ENCODE data around the gene XPO6. TPM values are rescaled to one million over a fixed set of nuclear protein-coding genes. Genes with fewer than 3 reads are reported as not detected.

XPO6 gene
- total and polyA plus RNA-seq, 3 donors from 2014 or later, result 216 to 283 (median 238) TPM

- no peaks in the 10 kb centered on the region for H3K36me3 ChIP-seq (ENCODE audit: low read depth, missing control alignments)
- 70 to 87% methylated on average over 4 to 6 of the region's 6 CpGs for WGBS, 2 donors
- DNase-seq, result peak; percentile 38
- no peak overlapping the region for H3K27ac ChIP-seq
- H3K4me1 ChIP-seq, result peaks cover 5% of the 10 kb centered on the region
- no peaks in the 10 kb centered on the region for H3K9me3 ChIP-seq
- H3K4me3 ChIP-seq, result no peak overlapping the region
- no peaks in the 10 kb centered on the region for H3K27me3 ChIP-seq
- TF ChIP-seq CTCF (IDR thresholded peaks at IDR 0.05) (no peak), POLR2A (IDR thresholded peaks at IDR 0.05) (no peak)
- intact Hi-C loops (cut with DNase I; ENCODE audit: low total_unique reads), result no loop called here
Observed at GRCh38 chr16:28136751-28137434, 74.9 kb downstream of the XPO6 start.

GRCh38 chr16:28133666-28134065, 78.1 kb downstream of the XPO6 start:
- WGBS, 2 donors, result 73 to 82% methylated on average over 7 of the region's 7 CpGs
- Histone ChIP-seq H3K36me3 (ENCODE audit: low read depth, missing control alignments) (no peaks in the 10 kb centered on the region), H3K27me3 (no peaks in the 10 kb centered on the region), H3K4me1 (peaks cover 12% of the 10 kb centered on the region), H3K4me3 (no peak overlapping the region), H3K9me3 (no peaks in the 10 kb centered on the region), H3K27ac (no peak overlapping the region)
- peak; percentile 86 for DNase-seq
- TF ChIP-seq POLR2A (IDR thresholded peaks at IDR 0.05), result no peak
- TF ChIP-seq CTCF (IDR thresholded peaks at IDR 0.05), result no peak
- intact Hi-C loops (cut with DNase I; ENCODE audit: low total_unique reads), result no loop called here

- TF ChIP-seq POLR2A (IDR thresholded peaks at IDR 0.05) (no peak), CTCF (IDR thresholded peaks at IDR 0.05) (no peak)
- Histone ChIP-seq H3K36me3 (ENCODE audit: low read depth, missing control alignments) (no peaks in the 10 kb centered on the region), H3K27me3 (no peaks in the 10 kb centered on the region), H3K4me1 (peaks cover 12% of the 10 kb centered on the region), H3K27ac (no peak overlapping the region), H3K9me3 (no peaks in the 10 kb centered on the region), H3K4me3 (no peak overlapping the region)
- no peak for DNase-seq
- 55 to 63% methylated on average over 5 of the region's 5 CpGs for WGBS, 2 donors
- intact Hi-C loops (cut with DNase I; ENCODE audit: low total_unique reads), result no loop called here
Observed at GRCh38 chr16:28131743-28132393, 79.9 kb downstream of the XPO6 start.

DNA sequence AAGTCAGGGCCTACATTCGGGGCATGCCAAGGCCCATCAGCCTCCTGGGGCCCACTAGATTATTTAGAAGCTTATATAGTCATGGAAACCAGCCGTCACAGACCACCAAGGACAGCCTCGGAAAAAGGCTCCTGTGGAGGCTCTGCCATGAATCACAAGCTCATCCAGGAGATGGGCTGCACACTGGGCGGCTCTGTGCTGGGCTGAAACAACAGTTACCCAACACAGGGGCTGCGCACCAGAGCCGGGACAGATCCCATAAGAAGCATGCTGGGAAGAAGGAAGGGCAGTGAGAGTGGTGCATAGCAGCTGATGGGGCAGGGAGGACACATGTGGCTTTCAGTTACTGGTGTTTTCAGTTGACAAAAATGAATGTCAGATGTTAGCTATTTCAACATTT, 80.6 kb downstream of the XPO6 start:
- no peak for DNase-seq
- no peaks in the 10 kb centered on the region for H3K36me3 ChIP-seq (ENCODE audit: low read depth, missing control alignments)

More for the DNA sequence above, 80.6 kb downstream of the XPO6 start:
- no peaks in the 10 kb centered on the region for H3K9me3 ChIP-seq
- no peaks in the 10 kb centered on the region for H3K27me3 ChIP-seq
- H3K4me1 ChIP-seq, result peaks cover 12% of the 10 kb centered on the region
- H3K4me3 ChIP-seq, result no peak overlapping the region
- peak overlapping the region in 1 of 2 donors; percentile 69 for H3K27ac ChIP-seq
- no peak for TF ChIP-seq CTCF (IDR thresholded peaks at IDR 0.05)
- TF ChIP-seq POLR2A (IDR thresholded peaks at IDR 0.05), result no peak
- WGBS, 2 donors, result 72 to 78% methylated on average over 6 of the region's 6 CpGs
- intact Hi-C loops (cut with DNase I; ENCODE audit: low total_unique reads), result no loop called here

All from testis (tissue), 3 donors.